Kidney (tissue), 14 donors: ENCODE results near the gene LAMB3. TPM values are rescaled to one million over a fixed set of nuclear protein-coding genes. Genes with fewer than 3 reads are reported as not detected.

Experiments used
- DNase-seq, 5 donors: peaks; one replicate each; pipeline ENCODE4 v3.0.0-alpha.2; 2013 to 2020
- FAIRE-seq: peaks from 2 replicates; lab custom pipeline; 2012; peaks lifted over from hg19 to GRCh38; lab: Jason Lieb, UNC
- H3K27ac ChIP-seq, 2 donors: one replicate each; pipeline ENCODE4 v1.7.0; 2013; ENCODE audit warnings: low read depth in 2 of 2, low read length in 2 of 2, inconsistent platforms in 1 of 2
- H3K27me3 ChIP-seq: one replicate; pipeline ENCODE4 v1.7.1; 2013; ENCODE audit warnings: low read length, inconsistent platforms; ENCODE audit not compliant: control insufficient read depth, insufficient read depth
- H3K36me3 ChIP-seq, 3 donors: one replicate each; pipeline versions ENCODE4 v1.7.0 to v1.7.1; 2013; ENCODE audit warnings: low read length in 3 of 3, control low read depth in 1 of 3, inconsistent platforms in 1 of 3; ENCODE audit not compliant: insufficient read depth in 3 of 3, control insufficient read depth in 2 of 3
- H3K4me1 ChIP-seq, 3 donors: one replicate each; pipeline versions ENCODE4 v1.7.0 to v1.7.1; 2013; ENCODE audit warnings: low read length in 3 of 3, inconsistent platforms in 1 of 3, low read depth in 1 of 3; ENCODE audit not compliant: control insufficient read depth in 2 of 3, insufficient read depth in 2 of 3
- H3K4me3 ChIP-seq, 3 donors: one replicate each; pipeline versions ENCODE4 v1.7.0 to v1.8.1; 2013; ENCODE audit warnings: low read length in 3 of 3, control low read depth in 1 of 3, inconsistent platforms in 1 of 3
- H3K9ac ChIP-seq, 3 donors: one replicate each; pipeline versions ENCODE4 v1.7.0 to v1.7.1; 2013; ENCODE audit warnings: low read length in 3 of 3, control low read depth in 1 of 3, inconsistent platforms in 1 of 3
- H3K9me3 ChIP-seq, 3 donors: one replicate each; pipeline versions ENCODE4 v1.7.0 to v1.7.1; 2013; ENCODE audit warnings: low read length in 3 of 3, control low read depth in 1 of 3, inconsistent platforms in 1 of 3; ENCODE audit not compliant: control insufficient read depth in 2 of 3, insufficient read depth in 1 of 3
- intact Hi-C: fragments of 100-400 bp; cut with DNase I; formaldehyde crosslinking; loops from one replicate; pipeline ENCODE4 v1.11.1; 2022
- polyA plus RNA-seq: library from polyadenylated mRNA; stranded (reverse); fragments of 350-450 nt; fragmentation: Illumina TruSeq; extraction: RNeasy Lipid Tissue Mini Kit (QIAGEN cat#74804); gene quantifications from one replicate; pipeline ENCODE4 v1.2.3, GENCODE V29; 2014; ENCODE audit warnings: low read depth, low replicate concordance; ENCODE audit not compliant: insufficient read depth
- total RNA-seq: library from RNA; stranded (reverse); fragmentation: NEBNext Ultra II Directional; extraction: Animal tissue kit (Norgen Biotek cat#: 25700); gene quantifications from one replicate; pipeline ENCODE4 v1.2.1, GENCODE V29; 2021
- TF ChIP-seq, protein P1 (sequence below): IDR thresholded peaks from 3 replicates; pipeline ENCODE4 v1.5.1; 2012; ENCODE audit warnings: mild to moderate bottlenecking, moderate library complexity, borderline replicate concordance; ENCODE audit not compliant: insufficient read depth; ENCODE audit errors: extremely low read depth
- donor health status: control.
- donor health status: control.
- donor health status: control.
- donor health status: control.
- donor health status: control.
- donor health status: DM: yes; HTN: yes; CAD: no.
- donor health status: Normal renal cell carcinoma (clear cell type).

The LAMB3 gene
- total and polyA plus RNA-seq, 2 donors from 2014 or later = 2.5 to 59.7 TPM

- Histone ChIP-seq H3K9me3 (no peaks in the 10 kb centered on the region), H3K36me3 (no peaks in the 10 kb centered on the region), H3K4me1 (no peaks in the 10 kb centered on the region), H3K9ac (no peak overlapping the region), H3K27me3 (no peaks in the 10 kb centered on the region), H3K4me3 (no peak overlapping the region), H3K27ac (no peak overlapping the region)
- TF ChIP-seq, protein P1, sequence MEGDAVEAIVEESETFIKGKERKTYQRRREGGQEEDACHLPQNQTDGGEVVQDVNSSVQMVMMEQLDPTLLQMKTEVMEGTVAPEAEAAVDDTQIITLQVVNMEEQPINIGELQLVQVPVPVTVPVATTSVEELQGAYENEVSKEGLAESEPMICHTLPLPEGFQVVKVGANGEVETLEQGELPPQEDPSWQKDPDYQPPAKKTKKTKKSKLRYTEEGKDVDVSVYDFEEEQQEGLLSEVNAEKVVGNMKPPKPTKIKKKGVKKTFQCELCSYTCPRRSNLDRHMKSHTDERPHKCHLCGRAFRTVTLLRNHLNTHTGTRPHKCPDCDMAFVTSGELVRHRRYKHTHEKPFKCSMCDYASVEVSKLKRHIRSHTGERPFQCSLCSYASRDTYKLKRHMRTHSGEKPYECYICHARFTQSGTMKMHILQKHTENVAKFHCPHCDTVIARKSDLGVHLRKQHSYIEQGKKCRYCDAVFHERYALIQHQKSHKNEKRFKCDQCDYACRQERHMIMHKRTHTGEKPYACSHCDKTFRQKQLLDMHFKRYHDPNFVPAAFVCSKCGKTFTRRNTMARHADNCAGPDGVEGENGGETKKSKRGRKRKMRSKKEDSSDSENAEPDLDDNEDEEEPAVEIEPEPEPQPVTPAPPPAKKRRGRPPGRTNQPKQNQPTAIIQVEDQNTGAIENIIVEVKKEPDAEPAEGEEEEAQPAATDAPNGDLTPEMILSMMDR = no peak
- DNase-seq (no peak), FAIRE-seq (no peak)
- intact Hi-C loops = no loop called here
Observed at GRCh38 chr1:209633335-209633997, 18.8 kb downstream of the LAMB3 start.

- Histone ChIP-seq H3K36me3 (no peaks in the 10 kb centered on the region), H3K9ac (no peak overlapping the region), H3K9me3 (no peaks in the 10 kb centered on the region), H3K27ac (no peak overlapping the region), H3K27me3 (no peaks in the 10 kb centered on the region), H3K4me1 (peaks cover 0 to 15% (median 14%) of the 10 kb centered on the region in 3 donors), H3K4me3 (no peak overlapping the region)
- TF ChIP-seq, protein P1 = no peak
- no peak for DNase-seq
- no peak for FAIRE-seq
- intact Hi-C loops = no loop called here
Observed at GRCh38 chr1:209630383-209631225, 21.6 kb downstream of the LAMB3 start.

- Histone ChIP-seq H3K9ac (no peak overlapping the region), H3K27ac (no peak overlapping the region), H3K36me3 (no peaks in the 10 kb centered on the region), H3K9me3 (no peaks in the 10 kb centered on the region), H3K4me1 (peaks cover 0 to 17% (median 14%) of the 10 kb centered on the region in 3 donors), H3K27me3 (no peaks in the 10 kb centered on the region), H3K4me3 (no peak overlapping the region)
- no peak for DNase-seq
- intact Hi-C loops = loop anchor here (10.0 kb wide), 1 partner anchor 55 kb away; no protein-coding TSS in a partner anchor
- TF ChIP-seq, protein P1 = no peak
- no peak for FAIRE-seq
Observed at GRCh38 chr1:209629621-209630382, 22.4 kb downstream of the LAMB3 start.
